NT2/D1 (cell line): ENCODE results near the gene PTGES2.

Experiments
- SUZ12 ChIP-seq: IDR thresholded peaks from 2 replicates; pipeline ENCODE4 v1.6.1; 2011; ENCODE audit not compliant: insufficient read length, insufficient read depth; ENCODE audit errors: extremely low read depth
- YY1 ChIP-seq: IDR thresholded peaks from 2 replicates; pipeline ENCODE4 v1.6.1; 2011; ENCODE audit not compliant: insufficient read length, insufficient read depth
- ZNF274 ChIP-seq: IDR thresholded peaks from 2 replicates; pipeline ENCODE4 v1.6.1; 2011; ENCODE audit warnings: mild to moderate bottlenecking, low read depth, low read length

DNA sequence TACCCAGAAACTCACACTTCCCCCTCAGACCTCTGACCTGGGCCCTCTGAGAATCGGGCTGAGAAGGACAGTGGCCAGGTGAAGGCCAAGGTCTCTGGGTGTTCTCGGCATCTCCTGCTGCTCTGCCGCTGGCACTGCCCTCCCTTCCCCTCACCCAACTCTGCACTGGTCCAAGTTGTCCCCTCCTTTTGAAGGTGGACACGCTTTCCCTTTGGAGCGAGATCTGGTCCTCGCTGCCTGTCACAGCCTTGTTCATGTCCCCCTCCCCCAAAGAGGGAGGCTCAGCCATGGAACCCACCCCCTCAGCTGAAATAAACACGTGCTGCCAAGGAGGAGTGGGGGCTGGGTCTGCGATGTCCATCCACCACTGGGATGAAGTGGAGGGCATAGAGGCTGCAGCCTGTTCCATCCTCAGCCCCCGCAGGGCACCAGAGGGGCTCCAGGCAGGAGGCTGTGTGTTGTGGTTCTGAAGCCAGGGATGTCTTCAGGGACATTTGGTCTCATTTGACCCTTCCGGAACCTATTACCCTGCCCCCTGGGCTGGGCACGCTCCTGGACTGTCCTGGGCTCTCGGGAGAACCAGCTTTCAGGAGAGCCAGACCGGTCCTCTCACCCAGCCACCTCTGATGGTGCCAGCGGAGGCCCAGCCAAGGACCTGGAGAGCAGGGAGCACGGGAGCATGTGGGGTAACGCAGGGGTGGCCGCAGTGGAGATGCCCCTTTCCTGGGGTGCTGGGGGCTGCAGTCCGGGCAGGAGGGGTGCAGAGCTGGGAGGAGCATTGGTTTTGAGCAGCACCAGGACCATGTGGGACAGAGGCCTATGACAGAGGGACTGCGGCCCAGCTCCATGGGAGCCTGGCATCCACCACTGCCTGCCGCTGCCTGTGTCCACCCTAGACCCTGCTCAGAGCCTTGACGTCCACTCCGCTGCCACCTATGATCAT lies 17.0 kb upstream of the PTGES2 start:
- TF ChIP-seq YY1 (no peak), SUZ12 (no peak), ZNF274 (no peak)
